OCI-LY7 (cell line): ENCODE results near the gene PRAMEF5.
"Not testable (repeated sequence)": the region's sequence is repeated elsewhere in the genome, so short reads cannot be mapped to it uniquely, and the experiment has no call there.

Experiments
- CTCF ChIP-seq: fragments of 200-600 bp; sonication (generic); conservative IDR thresholded peaks from 2 replicates; pipeline ENCODE4 v1.5.1; 2014; ENCODE audit warnings: mild to moderate bottlenecking, antibody characterized with exemption, low read length, moderate library complexity, mixed read lengths
- EZH2phosphoT487 ChIP-seq: fragments of 200-600 bp; sonication (generic); IDR thresholded peaks from 2 replicates; pipeline ENCODE4 v1.6.1; 2018; ENCODE audit warnings: low read depth, borderline replicate concordance, mild to moderate bottlenecking, mixed run types, antibody characterized with exemption, low read length, moderate library complexity, mixed read lengths

GRCh38 chr1:13243536-13244263, 10.3 kb upstream of the PRAMEF5 start:
- not testable (repeated sequence) for TF ChIP-seq CTCF, EZH2phosphoT487
